A673 (cell line): Measurements from ENCODE around the gene BTBD16.

Experiments used
- EZH2 ChIP-seq: fragments of 200-600 bp; sonication (generic); IDR thresholded peaks from 2 replicates; pipeline ENCODE4 v1.6.1; 2017; ENCODE audit warnings: borderline replicate concordance, low read depth, mild to moderate bottlenecking, mixed read lengths, antibody characterized with exemption, low read length; ENCODE audit not compliant: poor library complexity, severe bottlenecking
- TF ChIP-seq, protein P1 (sequence below): fragments of 300-800, 200-600 bp; sonication (generic); conservative IDR thresholded peaks from 2 replicates; pipeline ENCODE4 v1.5.1; 2017; ENCODE audit warnings: low read depth, mild to moderate bottlenecking, antibody characterized with exemption, low read length, moderate library complexity, mixed read lengths

- TF ChIP-seq, protein P1, sequence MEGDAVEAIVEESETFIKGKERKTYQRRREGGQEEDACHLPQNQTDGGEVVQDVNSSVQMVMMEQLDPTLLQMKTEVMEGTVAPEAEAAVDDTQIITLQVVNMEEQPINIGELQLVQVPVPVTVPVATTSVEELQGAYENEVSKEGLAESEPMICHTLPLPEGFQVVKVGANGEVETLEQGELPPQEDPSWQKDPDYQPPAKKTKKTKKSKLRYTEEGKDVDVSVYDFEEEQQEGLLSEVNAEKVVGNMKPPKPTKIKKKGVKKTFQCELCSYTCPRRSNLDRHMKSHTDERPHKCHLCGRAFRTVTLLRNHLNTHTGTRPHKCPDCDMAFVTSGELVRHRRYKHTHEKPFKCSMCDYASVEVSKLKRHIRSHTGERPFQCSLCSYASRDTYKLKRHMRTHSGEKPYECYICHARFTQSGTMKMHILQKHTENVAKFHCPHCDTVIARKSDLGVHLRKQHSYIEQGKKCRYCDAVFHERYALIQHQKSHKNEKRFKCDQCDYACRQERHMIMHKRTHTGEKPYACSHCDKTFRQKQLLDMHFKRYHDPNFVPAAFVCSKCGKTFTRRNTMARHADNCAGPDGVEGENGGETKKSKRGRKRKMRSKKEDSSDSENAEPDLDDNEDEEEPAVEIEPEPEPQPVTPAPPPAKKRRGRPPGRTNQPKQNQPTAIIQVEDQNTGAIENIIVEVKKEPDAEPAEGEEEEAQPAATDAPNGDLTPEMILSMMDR = no peak
- TF ChIP-seq EZH2 = no peak
Observed at GRCh38 chr10:122290334-122290733, 19.2 kb downstream of the BTBD16 start.
